K562 (cell line): Measurements from ENCODE around the gene EMC8. TPM values are rescaled to one million over a fixed set of nuclear protein-coding genes. Genes with fewer than 3 reads are reported as not detected.

ENCODE experiments used
- BHLHE40 ChIP-seq: IDR thresholded peaks from 2 replicates; pipeline ENCODE4 v1.6.1; 2011; ENCODE audit warnings: low read length, improper control_type of control experiment
- ELF1 ChIP-seq: fragments of 200-800 bp; sonication (Bioruptor generic); IDR thresholded peaks from 2 replicates; pipeline ENCODE4 v1.6.1; 2016; ENCODE audit warnings: missing genetic modification characterization, missing compliant biosample characterization
- ETV1 ChIP-seq: fragments of 450-650 bp; conservative IDR thresholded peaks from 2 replicates; pipeline ENCODE4 v1.6.1; 2016; ENCODE audit warnings: missing genetic modification characterization, control low read depth, low read depth, missing compliant biosample characterization
- FOXA3 ChIP-seq, 2 experiments: fragments of 450-650 bp in 1 of 2; sonication (generic) in 1 of 2; formaldehyde crosslinking; IDR thresholded peaks in 1 of 2; conservative IDR thresholded peaks in 1 of 2; 2 replicates each; pipeline versions ENCODE4 v1.4.0 to v1.8.0; 2020 to 2022; ENCODE audit warnings: mild to moderate bottlenecking in 2 of 2, missing genetic modification reagents in 1 of 2
- GTF2E2 ChIP-seq: fragments of 200-800 bp; sonication (Bioruptor generic); IDR thresholded peaks from 2 replicates; pipeline ENCODE4 v1.6.1; 2016; ENCODE audit warnings: missing genetic modification characterization, missing compliant biosample characterization
- KAT7 ChIP-seq: sonication (generic); formaldehyde crosslinking; IDR thresholded peaks from 2 replicates; pipeline ENCODE4 v1.8.0; 2022; ENCODE audit warnings: missing genetic modification reagents, mild to moderate bottlenecking, borderline replicate concordance
- KDM4B ChIP-seq, 2 experiments: fragments of 450-650 bp in 1 of 2; sonication (generic) in 1 of 2; IDR thresholded peaks; 2 replicates each; pipeline ENCODE4 v1.6.1; 2016 to 2017; ENCODE audit warnings: borderline replicate concordance in 2 of 2, antibody characterized with exemption in 1 of 2, low read depth in 1 of 2, mild to moderate bottlenecking in 1 of 2
- NFIC ChIP-seq: fragments of 450-650 bp; IDR thresholded peaks from 2 replicates; pipeline ENCODE4 v1.6.1; 2017; ENCODE audit warnings: mild to moderate bottlenecking, inconsistent platforms
- RBBP5 ChIP-seq: fragments of 200-600 bp; sonication (generic); IDR thresholded peaks from 2 replicates; pipeline ENCODE4 v1.6.1; 2012; ENCODE audit warnings: borderline replicate concordance, mild to moderate bottlenecking, low read length, control low read depth, inconsistent platforms; ENCODE audit not compliant: insufficient read depth, poor library complexity, severe bottlenecking
- polyA plus RNA-seq, 8 experiments: library from polyadenylated mRNA; depleted of rRNA in 4 of 8; stranded (reverse) in 5 of 8; unstranded in 3 of 8; fragments of >200 nt; fragmentation: Nextera tagmentation in 2 of 8; fragmentation: Illumina TruSeq in 1 of 8; extraction: Ambion mirVana in 2 of 8; extraction: Trizol in 1 of 8; gene quantifications; 2 replicates each; pipeline versions ENCODE4 v1.2.1 to v1.2.3, GENCODE V29; 2011 to 2014; ENCODE audit warnings: inconsistent platforms in 1 of 8, missing spikeins in 1 of 8
- total RNA-seq, 7 experiments: library from RNA; depleted of rRNA in 6 of 7; stranded (reverse); fragments of >200 nt in 6 of 7; fragmentation: Illumina TruSeq in 2 of 7; extraction: Trizol in 2 of 7; gene quantifications; 2 replicates each; pipeline versions ENCODE4 v1.2.1 to v1.2.3, GENCODE V29; 2011 to 2021; ENCODE audit warnings: low replicate concordance in 1 of 7
- TF ChIP-seq, protein P1 (sequence below): fragments of 450-650 bp; IDR thresholded peaks from 2 replicates; pipeline ENCODE4 v1.6.1; 2016
- TF ChIP-seq, protein P2 (sequence below): fragments of 450-650 bp; formaldehyde crosslinking; IDR thresholded peaks from 2 replicates; pipeline ENCODE4 v1.4.0; 2020; ENCODE audit warnings: mild to moderate bottlenecking, moderate library complexity
- TF ChIP-seq, protein P3 (sequence below): sonication (generic); formaldehyde crosslinking; IDR thresholded peaks from 2 replicates; pipeline ENCODE4 v1.4.0; 2020; ENCODE audit warnings: mild to moderate bottlenecking, missing genetic modification reagents
- TF ChIP-seq, protein P4 (sequence below), 2 experiments: IDR thresholded peaks; 2 replicates each; pipeline ENCODE4 v1.6.1; 2011; ENCODE audit warnings: borderline replicate concordance in 1 of 2, control low read depth in 1 of 2, low read depth in 1 of 2, low read length in 1 of 2, mild to moderate bottlenecking in 1 of 2, mixed read lengths in 1 of 2, moderate library complexity in 1 of 2; ENCODE audit not compliant: insufficient read depth in 1 of 2, insufficient read length in 1 of 2, poor library complexity in 1 of 2, severe bottlenecking in 1 of 2; ENCODE audit errors: extremely low read depth in 1 of 2
- TF ChIP-seq, protein P5 (sequence below), 2 experiments: IDR thresholded peaks; 2 replicates each; pipeline ENCODE4 v1.6.1; 2012; ENCODE audit warnings: improper control_type of control experiment in 2 of 2, low read depth in 2 of 2, low read length in 2 of 2, borderline replicate concordance in 1 of 2

The EMC8 gene
- total and polyA plus RNA-seq, 9 of the 15 experiments (the other 6 are each of a cell fraction or from before 2014, with no cell fraction given) = 11.4 to 81.8 (median 48.6) TPM

DNA sequence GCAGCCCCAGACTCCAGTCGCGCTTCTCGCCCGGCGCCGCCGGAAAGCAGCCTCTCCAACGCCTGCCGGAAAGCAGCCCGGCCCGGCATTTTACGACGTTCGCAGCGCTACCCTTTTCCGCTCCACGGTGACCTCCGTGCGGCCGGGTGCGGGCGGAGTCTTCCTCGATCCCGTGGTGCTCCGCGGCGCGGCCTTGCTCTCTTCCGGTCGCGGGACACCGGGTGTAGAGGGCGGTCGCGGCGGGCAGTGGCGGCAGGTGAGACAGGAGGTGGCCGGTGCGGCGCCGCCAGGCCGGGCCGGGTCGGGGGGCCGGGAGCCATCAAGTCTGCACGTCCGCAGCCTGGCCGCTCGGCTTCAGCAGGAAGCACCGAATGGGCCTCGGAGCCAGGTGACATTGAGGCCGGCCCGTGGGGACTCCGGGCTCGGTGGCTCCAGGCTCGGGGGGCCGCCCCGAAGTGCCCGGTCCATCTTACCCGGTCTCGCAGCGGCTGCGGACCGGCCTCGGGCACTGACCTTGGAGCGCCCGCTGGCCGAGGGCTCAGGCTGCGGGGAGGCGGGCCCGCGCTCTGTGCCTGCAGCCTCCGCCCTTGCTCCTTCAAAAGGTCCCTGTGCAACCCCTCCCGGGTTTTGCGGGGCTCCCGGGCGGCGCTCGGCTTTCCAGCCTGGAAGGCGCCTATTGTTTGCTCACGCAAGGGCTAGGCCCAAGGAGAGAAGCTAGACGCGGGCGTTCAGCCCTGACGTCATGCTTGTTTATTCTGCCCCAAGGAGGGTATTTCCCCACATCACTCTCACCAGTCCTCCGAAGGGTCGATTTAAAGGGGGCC, at the start of gene EMC8, which contains the start of gene COX4I1 (continued):
- TF ChIP-seq FOXA3 (CRISPR knock-in tag; conservative IDR thresholded peaks at IDR 0.05 in 1 of 2, IDR thresholded peaks at IDR 0.05 in 1 of 2) = peak; percentile 38 to 88; a peak in 3 of 4 replicates
- peak; percentile 76 for TF ChIP-seq RBBP5
- TF ChIP-seq, protein P1, sequence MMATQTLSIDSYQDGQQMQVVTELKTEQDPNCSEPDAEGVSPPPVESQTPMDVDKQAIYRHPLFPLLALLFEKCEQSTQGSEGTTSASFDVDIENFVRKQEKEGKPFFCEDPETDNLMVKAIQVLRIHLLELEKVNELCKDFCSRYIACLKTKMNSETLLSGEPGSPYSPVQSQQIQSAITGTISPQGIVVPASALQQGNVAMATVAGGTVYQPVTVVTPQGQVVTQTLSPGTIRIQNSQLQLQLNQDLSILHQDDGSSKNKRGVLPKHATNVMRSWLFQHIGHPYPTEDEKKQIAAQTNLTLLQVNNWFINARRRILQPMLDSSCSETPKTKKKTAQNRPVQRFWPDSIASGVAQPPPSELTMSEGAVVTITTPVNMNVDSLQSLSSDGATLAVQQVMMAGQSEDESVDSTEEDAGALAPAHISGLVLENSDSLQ = no peak
- peak; percentile 22; the same call in 1 of the 2 replicates for TF ChIP-seq BHLHE40
- TF ChIP-seq, protein P2, sequence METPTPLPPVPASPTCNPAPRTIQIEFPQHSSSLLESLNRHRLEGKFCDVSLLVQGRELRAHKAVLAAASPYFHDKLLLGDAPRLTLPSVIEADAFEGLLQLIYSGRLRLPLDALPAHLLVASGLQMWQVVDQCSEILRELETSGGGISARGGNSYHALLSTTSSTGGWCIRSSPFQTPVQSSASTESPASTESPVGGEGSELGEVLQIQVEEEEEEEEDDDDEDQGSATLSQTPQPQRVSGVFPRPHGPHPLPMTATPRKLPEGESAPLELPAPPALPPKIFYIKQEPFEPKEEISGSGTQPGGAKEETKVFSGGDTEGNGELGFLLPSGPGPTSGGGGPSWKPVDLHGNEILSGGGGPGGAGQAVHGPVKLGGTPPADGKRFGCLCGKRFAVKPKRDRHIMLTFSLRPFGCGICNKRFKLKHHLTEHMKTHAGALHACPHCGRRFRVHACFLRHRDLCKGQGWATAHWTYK = peak; percentile 43; the same call in 1 of the 2 replicates
- peak; percentile 57; the same call in 1 of the 2 replicates for TF ChIP-seq GTF2E2 (tag)
- TF ChIP-seq, protein P3, sequence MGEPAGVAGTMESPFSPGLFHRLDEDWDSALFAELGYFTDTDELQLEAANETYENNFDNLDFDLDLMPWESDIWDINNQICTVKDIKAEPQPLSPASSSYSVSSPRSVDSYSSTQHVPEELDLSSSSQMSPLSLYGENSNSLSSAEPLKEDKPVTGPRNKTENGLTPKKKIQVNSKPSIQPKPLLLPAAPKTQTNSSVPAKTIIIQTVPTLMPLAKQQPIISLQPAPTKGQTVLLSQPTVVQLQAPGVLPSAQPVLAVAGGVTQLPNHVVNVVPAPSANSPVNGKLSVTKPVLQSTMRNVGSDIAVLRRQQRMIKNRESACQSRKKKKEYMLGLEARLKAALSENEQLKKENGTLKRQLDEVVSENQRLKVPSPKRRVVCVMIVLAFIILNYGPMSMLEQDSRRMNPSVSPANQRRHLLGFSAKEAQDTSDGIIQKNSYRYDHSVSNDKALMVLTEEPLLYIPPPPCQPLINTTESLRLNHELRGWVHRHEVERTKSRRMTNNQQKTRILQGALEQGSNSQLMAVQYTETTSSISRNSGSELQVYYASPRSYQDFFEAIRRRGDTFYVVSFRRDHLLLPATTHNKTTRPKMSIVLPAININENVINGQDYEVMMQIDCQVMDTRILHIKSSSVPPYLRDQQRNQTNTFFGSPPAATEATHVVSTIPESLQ (CRISPR knock-in tag) = peak; percentile 89
- 0 out of 2 replicates have a peak, but pooled peaks have one; percentile 19 for TF ChIP-seq NFIC
- TF ChIP-seq ELF1 (tag) = peak; percentile 88
- TF ChIP-seq ETV1 (tag) = peak; percentile 68; the same call in 1 of the 2 replicates
- TF ChIP-seq, protein P4, sequence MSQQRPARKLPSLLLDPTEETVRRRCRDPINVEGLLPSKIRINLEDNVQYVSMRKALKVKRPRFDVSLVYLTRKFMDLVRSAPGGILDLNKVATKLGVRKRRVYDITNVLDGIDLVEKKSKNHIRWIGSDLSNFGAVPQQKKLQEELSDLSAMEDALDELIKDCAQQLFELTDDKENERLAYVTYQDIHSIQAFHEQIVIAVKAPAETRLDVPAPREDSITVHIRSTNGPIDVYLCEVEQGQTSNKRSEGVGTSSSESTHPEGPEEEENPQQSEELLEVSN (IDR thresholded peaks at IDR 0.05; ENCODE audit: borderline replicate concordance in 1 of 2, extremely low read depth in 1 of 2, insufficient read depth in 1 of 2, insufficient read length in 1 of 2, low read depth in 1 of 2, low read length in 1 of 2, poor library complexity in 1 of 2, severe bottlenecking in 1 of 2) = peak in 1 of 2 experiments; percentile 30
- TF ChIP-seq KDM4B (IDR thresholded peaks at IDR 0.05; ENCODE audit: borderline replicate concordance in 2 of 2, low read depth in 1 of 2) = peak in 1 of 2 experiments; percentile 78; a peak in 1 of 4 replicates
- TF ChIP-seq, protein P5, sequence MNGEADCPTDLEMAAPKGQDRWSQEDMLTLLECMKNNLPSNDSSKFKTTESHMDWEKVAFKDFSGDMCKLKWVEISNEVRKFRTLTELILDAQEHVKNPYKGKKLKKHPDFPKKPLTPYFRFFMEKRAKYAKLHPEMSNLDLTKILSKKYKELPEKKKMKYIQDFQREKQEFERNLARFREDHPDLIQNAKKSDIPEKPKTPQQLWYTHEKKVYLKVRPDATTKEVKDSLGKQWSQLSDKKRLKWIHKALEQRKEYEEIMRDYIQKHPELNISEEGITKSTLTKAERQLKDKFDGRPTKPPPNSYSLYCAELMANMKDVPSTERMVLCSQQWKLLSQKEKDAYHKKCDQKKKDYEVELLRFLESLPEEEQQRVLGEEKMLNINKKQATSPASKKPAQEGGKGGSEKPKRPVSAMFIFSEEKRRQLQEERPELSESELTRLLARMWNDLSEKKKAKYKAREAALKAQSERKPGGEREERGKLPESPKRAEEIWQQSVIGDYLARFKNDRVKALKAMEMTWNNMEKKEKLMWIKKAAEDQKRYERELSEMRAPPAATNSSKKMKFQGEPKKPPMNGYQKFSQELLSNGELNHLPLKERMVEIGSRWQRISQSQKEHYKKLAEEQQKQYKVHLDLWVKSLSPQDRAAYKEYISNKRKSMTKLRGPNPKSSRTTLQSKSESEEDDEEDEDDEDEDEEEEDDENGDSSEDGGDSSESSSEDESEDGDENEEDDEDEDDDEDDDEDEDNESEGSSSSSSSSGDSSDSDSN (IDR thresholded peaks at IDR 0.05; ENCODE audit: borderline replicate concordance in 1 of 2, low read depth in 2 of 2, low read length in 2 of 2) = peak in 1 of 2 experiments; percentile 9; a peak in 1 of 4 replicates
- TF ChIP-seq KAT7 (CRISPR knock-in tag) = no peak
